Ammon's horn (tissue), 1 donor: ENCODE data around the gene RAD21L1.

Source experiments
- DNase-seq: peaks from one replicate; pipeline ENCODE4 v3.0.0-alpha.2; 2016; ENCODE audit warnings: low spot score

The RAD21L1 gene

DNA sequence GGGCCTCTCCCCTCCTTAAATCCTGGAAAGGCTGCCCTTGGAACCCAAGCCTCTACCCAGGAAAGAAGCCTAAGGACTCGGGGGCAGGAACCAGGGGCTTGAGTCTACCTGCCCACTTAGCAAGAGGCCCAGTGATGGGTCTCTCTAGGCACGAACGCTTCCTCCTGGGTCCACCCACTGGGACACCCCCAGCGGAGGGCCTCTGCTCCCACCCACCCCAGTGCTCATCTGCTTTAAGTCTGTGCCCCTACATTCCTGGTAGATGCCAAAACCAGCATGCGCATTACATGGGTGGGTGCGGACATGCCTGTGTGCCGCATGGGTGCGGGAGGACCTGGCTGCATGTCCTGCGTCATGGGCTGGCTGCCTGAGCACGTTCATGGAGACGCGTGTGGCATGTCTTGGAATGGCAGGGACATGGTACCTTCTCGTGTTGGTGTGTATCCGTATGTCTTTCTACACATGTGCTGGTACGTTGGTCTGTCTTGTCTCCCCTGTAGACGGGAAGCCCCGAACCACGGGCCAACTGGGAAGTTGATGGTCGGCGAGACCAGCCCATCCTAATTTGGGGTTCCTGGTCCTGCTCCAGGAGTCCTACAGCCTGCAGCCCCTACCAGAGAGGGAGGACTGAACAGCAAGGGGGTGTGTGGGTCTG lies 69.6 kb downstream of the RAD21L1 start:
- DNase-seq: no peak

DNA sequence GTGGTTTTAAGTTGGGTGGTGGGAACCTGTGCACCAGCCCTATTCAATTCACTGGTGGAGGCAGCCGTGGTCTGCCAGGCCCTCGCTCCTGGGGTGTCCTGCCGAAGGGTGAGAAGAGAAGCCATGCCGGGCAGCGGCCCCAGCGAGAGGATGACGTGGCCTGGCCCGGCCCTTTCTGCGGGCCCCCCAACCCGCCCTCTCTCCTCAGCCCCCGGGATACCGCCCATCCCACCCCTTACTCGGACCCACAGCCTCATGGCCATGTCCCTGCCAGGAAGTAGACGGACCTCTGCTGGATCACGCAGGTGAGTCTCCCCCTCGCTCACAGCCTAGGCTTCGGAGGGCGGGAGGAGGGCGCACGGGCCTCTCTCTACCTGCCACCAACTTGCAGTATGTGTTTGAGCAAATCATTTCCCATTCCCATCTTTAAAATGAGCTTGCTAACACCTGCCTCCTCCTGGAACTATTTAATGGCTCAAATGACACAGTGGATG lies 70.3 kb downstream of the RAD21L1 start:
- no peak for DNase-seq

DNA sequence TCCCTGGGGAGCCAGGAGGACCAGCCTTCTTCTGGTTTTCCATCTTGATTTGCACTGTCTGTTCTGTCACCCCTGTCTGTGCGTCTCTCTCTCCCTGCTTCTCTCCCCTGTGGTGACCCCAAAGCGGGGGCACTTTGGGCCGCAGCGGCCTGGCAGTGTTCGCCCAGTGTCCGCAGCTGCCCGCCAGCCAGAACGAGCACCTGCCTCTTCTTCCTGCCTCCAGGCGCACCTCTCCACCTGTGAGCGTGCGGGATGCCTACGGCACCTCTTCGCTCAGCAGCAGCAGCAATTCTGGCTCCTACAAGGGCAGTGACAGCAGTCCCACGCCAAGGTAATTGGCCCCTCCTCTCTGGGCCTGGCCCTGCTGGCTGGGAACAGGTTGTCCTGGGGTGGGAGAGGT lies 71.1 kb downstream of the RAD21L1 start:
- DNase-seq: no peak

DNA sequence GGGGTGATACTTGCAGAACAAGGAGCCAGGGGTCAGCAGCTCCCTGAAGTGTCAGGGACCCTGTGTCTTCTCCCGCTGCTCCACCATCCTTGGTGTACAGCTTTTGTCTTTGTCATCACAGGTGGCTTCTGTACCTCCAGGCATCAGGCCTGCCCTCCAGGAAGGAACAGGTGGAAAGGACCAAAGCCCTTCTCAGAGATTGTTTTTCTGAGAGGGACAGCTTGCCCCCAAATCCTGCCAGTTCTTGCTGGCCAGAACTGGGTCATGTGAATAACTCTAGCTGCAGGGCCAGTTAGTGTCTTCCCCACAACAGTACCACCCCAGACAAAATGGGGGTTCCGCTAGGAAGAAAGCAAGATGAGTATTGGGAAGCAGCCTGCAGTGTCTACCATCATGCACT lies 71.6 kb downstream of the RAD21L1 start:
- no peak for DNase-seq

DNA sequence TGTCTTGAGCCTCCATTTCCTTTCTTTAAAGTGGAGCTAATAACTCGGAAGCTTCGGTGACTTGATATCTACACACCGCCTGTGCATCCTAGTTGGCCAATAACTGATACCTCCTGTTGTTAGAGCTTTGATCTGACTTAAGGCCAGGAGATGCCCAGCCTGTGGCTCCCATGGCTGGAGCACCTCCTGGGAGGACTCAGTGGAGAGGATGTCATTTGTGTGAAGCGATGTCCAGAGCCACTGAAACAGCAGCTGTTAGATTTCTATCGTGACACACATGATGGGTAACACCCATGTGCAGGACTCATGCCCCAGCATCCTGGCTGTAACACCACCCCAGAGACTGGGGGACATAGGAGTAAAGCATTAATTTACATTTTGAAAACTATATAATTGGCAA lies 72.3 kb downstream of the RAD21L1 start:
- no peak for DNase-seq

DNA sequence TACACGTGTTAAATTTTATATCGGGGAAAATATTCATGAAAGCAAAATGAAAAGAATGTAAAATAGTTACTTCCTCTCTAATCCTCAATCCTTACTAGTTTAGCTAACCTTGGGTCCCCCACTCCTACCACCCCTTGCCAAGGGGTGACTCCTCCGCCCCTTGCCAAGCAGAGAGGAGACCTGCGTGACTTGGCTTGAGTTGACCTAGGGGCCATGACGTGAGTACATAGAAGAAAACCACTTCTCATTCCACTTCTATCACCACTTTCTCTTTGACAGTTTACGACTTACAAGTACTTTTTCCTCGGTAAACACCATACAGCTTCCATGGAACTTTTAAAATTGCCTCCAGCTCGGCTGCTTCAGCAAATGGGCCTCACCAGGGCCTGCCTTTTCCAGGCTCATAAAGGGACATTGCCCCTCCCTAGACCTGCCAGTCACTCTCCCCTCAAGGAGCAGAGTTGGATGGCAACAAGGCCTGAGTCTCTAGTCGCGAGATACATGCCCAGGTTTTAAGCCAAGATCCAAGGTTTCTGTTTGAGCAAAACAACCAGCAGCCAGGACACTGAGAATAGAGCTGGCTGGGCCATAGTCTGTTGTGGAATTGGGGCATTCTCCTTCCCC lies 73.2 kb downstream of the RAD21L1 start:
- DNase-seq: no peak

DNA sequence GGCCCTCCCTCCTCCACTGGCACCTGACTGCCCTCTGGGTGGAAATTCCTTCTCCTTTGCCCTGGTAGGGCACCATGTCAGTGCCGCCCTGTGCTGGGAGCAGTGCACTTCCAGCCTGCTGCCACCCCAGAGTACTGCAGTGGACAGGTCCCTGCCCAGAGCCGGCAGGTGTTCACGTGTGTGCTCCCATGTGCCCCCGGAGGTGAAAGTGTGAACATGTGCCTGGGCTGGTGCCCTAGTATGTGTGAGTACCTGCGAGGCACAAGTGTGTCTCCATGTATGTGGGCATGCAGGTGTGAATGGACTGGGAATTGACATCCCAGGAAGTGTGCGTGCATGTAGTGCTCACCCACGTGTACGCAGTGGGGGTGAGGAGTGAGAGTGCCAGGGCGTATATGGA lies 73.7 kb downstream of the RAD21L1 start:
- no peak for DNase-seq

DNA sequence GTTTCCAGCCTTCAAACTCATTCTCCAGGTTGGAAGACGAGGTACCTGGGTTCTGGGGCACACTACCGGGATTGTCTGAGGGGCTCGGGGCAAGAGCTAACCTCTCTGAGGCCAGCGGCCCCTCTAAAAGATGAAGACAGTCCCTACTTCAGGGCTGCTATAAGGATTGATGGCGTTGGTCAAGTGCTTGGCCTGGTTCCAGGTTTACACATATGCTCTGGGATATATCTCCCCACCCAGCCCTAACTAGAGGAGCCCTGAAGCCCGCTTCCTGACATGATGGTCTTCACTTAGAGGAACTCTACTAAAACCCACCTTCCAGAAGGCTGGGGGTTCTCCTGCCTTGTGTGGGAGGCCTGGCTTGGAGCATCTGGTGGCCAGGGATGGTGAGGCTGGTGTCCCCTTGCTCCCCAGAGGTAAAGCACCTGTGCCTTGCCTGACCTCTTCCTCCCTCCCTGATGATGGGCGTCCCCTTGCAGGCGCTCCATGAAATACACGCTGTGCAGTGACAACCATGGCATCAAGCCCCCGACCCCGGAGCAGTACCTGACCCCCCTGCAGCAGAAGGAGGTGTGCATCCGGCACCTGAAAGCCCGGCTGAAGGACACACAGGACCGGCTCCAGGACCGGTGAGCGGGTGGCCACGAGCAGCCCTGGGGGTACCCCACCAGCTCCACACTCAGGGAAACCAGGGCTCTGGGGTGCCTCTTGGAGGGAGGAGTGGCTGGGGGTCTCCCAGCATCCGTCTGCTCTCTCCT lies 74.4 kb downstream of the RAD21L1 start:
- no peak for DNase-seq

DNA sequence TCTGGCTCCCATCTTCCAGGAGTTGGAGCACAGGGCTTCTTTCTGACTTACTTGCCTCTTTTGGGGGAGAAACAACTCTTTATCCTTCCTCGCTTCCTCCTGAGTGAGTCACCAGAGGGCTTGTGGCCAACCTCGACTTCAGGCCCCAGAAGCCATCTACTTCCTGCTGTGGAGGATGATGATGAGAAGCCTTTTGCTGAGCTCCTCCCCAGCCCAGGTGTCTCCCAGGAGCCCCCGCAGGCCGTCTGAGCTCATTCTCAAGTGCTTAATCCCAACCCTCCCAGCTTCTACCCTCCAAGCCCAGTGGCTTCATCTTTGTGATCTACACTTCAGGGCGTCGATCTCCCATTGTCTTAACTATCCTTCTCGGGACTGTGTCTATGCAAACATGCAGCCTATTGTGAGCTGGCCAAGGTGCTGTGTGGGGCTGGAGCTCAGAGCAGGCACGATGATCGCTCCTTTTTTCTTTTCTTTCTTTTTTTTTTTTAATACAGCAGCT lies 75.2 kb downstream of the RAD21L1 start:
- DNase-seq: no peak

DNA sequence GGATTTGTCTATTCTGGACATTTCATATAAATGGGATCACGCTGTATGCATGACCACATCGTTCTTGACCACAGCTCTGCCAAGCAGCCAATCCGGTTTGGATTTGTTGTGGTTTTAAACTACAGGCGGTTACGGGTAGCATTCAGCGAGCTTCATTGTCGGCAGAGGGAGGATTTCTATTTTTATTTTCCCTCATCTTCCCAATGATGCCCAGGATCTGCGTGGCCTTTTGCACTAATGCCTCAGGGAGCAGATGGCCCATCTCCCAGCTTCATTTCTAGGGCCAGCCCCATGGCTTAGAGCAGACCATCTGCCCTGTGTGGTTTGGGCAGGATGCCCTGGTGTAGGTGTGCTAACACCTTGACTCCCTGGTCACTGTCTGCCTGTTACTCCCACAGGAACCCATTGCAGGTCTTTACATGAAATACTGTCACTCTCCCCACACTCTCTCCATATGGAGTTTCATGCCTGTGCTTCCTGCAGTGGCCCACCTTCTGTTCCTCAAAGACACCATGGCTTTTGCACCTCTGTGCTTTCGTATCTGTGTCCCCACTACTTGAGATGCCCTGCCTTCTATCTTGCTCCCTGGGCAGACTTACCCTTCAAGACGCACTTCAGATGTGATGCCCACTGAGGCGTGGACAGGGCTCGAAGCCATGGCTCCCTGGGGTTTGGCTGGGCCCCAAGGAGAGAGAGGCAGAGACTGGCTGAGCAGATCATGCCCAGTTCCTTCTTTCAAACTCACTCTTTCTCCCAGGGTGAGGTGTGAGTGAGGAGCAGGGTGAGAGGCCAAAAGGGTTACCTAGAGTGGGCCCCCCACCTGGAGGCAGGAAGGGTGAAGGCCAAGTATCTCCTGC lies 77.1 kb downstream of the RAD21L1 start:
- no peak for DNase-seq

DNA sequence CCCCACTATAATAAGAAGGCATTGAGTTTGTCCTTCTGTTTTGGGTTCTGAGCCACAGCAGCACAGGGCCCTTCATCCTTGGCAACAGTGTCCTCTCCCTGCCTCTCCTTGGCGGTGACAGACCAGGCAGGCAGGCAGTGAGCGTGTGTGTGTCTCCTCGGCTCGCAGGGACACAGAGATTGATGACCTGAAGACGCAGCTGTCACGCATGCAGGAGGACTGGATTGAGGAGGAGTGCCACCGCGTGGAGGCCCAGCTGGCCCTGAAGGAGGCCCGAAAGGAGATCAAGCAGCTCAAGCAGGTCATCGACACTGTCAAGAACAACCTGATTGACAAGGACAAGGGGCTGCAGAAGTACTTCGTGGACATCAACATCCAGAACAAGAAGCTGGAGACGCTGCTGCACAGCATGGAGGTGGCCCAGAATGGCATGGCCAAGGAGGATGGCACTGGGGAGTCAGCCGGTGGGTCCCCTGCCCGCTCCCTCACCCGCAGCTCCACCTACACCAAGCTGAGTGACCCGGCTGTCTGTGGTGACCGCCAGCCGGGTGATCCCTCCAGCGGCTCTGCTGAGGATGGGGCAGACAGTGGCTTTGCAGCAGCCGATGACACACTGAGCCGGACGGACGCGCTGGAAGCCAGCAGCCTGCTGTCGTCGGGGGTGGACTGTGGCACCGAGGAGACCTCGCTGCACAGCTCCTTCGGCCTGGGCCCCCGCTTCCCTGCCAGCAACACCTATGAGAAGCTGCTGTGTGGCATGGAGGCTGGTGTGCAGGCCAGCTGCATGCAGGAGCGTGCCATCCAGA lies 79.1 kb downstream of the RAD21L1 start:
- DNase-seq: no peak
